ENCODE measurements around the gene RREB1.

Gene RREB1

DNA sequence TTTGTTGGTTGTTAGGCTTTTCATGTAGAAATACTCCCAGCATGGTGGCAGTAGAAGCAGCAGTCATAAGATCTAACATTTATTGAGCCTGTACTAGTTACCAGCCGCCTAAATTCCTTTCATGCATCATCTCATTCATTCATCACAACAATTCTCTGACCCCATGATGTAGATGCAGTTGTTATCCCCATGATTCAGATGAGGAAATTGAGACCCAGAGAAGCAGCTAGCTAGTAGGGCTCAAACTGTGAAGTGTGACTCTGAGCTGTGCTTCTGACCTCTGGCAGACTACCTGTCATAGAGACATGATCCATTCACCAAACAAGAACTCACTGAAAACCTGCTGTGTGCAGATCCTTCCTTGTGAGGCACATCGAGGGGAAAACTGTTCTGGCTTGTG lies 16.9 kb downstream of the RREB1 start:
- DNase-seq, result no peak

DNA sequence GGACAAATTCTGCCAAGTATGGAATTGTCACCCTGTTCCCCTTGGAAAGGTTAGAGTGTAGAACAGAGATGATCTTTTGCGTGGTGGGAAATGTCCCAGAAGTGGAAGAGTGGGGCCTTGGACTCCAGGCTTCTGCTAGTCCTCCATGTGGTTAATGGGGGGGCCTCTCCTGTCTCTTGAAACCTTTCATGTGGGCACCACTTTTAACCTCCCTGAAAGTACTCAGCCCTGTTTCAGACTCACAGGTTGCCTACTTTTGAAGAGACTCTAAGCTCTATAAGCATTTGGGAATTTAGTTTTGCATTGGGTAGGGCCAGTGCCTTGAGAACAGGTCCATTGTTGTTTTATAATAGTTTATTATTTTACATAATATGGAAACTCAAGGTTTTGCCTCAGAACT lies 17.5 kb downstream of the RREB1 start:
- no peak for DNase-seq

- no peak for DNase-seq
Observed at GRCh38 chr6:7126754-7127153, 19.0 kb downstream of the RREB1 start.

GRCh38 chr6:7127680-7128079 lies 19.9 kb downstream of the RREB1 start:
- no peak for DNase-seq

DNA sequence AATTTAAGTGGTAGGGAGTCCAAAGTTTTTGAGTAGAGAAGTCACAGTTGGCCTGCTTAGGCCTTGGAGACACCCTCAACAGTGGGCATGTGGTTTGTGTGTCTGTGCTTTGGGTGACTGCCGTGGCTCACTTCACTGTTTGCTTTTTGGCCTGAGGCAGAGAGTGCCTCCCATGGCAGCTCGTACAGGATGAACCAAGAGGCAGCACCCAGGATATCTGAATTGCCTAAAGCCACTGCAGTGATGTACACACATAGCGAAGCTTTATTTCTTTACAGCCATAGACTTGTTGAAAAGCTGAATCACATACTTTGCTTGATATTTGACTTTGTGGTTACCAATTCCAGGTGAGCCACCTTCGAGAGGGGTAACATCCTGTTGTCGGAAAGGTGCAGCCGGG lies 21.6 kb downstream of the RREB1 start:
- no peak for DNase-seq

GRCh38 chr6:7129784-7130569 lies 22.2 kb downstream of the RREB1 start:
- no peak for DNase-seq

GRCh38 chr6:7131390-7131789 lies 23.6 kb downstream of the RREB1 start:
- DNase-seq, result no peak

GRCh38 chr6:7132398-7133035 lies 24.8 kb downstream of the RREB1 start:
- no peak for DNase-seq

- DNase-seq, result no peak
Observed at GRCh38 chr6:7134999-7135745, 27.4 kb downstream of the RREB1 start.

DNA sequence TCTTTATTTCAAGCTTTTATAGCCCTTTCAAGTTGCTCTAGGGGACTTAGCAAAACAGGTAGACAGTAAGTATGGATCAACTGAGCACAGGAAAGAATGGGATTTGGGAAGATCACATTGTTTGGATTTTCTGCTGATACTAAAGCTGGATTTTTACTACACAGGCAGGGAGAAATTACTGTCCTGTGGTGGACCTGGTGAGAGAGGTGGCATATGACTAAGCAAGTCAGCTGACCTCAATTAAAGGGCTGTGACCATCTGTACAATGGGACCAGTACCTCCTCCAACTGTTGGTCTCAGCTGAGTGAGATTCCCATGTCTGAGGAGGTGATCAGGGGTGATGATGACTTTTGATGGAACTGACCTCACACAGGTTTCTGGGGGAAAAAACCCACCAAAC lies 28.0 kb downstream of the RREB1 start:
- no peak for DNase-seq

DNA sequence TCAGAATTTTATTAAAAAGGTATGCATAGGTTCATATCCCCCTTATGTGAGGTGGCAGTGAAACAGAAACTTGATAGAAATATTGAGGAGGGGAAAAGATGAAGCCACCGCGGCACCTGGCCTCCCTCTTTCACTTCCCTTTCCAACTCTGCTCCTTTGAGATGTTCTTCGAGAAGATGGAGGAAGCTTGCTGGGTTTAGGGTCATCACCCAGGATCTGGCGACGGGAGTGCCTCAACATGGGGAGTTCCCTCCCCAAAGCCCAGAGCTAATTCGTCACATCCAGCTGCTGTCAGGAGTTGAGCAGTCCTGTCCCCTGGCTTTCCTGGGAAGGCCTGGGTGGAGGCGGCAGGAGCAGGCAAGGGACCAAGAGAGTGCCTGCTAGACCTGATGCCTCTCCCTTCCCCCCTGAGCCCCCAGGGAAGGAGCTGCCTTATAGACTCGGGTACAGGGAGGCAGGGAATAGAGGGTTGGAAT lies 29.1 kb downstream of the RREB1 start:
- DNase-seq, result no peak

GRCh38 chr6:7137335-7138045 lies 29.7 kb downstream of the RREB1 start:
- no peak for DNase-seq

DNA sequence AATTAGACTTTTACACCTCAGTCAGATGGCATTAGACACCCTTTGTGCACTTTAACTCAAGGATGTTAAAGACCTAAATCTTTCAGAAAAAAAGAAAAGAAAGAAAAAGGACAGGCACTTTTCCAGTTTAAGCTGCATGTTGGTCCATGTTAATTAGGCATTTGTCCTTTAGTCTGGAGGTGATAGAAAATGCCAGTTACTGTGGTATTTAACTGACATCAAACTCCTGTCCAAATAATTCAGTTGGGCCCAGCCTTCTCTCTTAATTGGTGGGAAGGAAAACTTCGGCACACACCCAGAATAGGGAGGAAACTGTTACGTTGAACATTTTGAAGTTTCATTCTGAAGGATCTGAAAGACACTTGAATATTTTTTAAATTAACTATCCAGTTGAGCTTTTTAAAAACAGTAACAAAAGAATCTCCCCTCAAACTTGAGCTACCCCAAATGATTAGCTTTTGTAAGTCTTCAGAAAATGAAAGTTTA lies 30.3 kb downstream of the RREB1 start:
- DNase-seq, result no peak

DNA sequence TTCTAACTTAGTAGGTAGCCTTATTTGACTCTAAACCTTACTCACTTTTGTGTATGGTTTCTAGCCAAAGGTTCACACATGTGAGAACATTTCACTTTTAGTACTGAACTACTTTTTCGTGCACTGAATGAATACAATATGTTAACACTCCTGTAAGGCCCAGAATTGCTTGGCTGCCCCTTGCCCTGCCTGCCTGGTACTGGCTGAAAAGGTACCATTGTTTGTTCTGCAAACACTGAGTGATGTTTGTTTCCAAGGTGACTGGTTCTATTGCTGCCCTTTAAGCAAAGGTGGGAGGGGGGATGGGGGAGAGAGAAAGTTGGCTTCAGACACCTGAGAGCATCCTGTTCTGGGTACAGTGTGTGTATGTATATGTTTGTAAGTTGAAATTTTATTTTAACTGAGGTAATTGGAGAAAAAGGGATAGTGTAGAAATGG lies 31.2 kb downstream of the RREB1 start:
- DNase-seq, result no peak

DNA sequence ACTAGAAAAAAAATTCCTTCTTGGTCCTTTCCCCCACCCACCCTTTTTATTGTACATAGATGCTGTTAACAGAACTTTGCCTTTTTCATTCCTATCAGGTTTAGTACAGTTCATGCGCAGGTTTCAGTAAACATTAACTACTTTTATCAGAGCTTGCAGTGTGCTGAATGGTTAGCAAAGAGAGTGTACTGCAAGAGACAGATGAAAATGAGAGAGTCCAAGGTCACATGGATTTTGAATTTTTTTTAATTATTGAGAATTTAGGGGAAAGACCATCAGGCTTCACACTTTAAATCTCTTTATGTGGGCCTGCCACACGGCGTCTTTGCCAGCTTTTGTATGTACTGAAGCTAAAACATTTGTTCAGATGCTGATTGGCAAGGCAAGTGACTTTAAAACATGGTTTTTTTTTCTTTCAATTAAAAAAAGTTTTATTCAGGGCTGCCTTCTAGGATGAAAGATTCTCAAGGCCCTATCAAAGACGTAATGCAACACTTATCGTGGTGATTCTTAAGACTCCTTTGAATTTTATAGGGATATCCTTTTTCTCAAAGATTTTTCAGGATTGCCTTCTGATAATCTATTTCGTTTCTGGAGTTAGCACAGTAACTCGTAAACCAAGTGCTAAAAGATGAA lies 32.2 kb downstream of the RREB1 start:
- no peak for DNase-seq

DNA sequence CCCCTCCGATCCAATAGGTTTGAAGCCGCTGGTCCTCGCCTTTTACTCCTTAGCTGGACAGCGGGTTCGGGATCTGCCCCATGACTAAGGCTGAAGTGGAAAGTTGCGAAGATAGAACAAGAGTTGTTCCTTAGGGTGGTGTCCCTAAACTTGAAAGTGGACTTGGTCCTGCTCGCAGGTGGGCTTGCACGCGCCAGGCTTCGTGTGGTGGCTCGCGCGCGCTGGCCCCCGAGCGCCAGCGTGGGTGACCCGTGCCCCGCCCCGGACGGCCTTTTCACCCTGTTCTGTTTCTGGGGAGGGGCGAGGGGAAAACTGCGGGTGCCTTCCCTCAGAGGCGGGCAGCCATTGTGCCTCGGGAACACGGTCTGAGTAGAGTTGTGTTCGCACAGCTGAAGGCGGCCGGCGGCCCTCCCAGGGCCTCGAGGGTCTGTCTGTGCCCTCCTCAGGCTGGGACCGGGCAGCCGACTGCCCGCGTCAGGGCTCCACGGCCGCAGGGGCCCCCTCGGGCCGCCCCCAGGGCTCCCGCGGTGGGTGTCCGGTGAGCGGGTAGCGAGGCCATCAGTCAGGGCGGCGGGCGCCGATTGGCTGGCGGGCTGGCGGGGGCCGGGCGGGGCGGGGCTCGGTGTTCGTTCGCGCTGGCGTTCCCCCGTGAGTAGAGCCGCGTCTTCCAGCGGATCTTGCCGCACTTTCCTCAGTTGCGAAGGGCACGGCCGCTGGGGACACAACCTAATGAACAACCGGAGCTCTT lies 33.0 kb downstream of the RREB1 start:
- peak; percentile 36 to 84 for DNase-seq

DNA sequence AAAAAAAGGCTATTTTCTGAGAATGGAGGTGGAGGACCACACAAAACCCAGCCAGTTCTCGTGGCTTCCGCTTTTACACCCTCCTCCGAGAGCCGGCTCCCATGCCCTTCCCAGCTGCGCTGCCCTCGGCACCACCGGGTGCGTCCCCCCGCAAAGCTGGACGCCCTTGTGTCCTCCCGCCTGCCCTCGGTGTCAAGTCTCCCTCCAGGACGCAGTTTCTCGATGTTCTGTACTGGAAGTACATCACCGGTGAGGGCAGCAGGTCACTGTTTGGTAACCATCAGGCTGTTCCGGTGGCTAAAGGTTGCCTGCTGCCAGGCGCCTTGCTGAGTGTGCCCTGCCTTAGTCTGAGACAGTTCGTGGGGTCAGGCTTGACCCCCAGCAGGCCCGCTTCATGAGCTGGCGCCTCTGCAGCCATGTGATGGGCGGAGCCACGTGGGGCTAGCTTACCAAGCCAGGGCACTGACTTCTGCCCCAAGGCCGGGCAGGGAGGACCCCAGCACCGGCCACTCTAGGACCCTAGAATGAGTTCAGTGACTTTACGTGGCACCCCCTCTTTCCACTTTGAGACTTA lies 34.6 kb downstream of the RREB1 start:
- no peak for DNase-seq

- DNase-seq, result no peak
Observed at GRCh38 chr6:7142918-7143475, 35.2 kb downstream of the RREB1 start.

DNA sequence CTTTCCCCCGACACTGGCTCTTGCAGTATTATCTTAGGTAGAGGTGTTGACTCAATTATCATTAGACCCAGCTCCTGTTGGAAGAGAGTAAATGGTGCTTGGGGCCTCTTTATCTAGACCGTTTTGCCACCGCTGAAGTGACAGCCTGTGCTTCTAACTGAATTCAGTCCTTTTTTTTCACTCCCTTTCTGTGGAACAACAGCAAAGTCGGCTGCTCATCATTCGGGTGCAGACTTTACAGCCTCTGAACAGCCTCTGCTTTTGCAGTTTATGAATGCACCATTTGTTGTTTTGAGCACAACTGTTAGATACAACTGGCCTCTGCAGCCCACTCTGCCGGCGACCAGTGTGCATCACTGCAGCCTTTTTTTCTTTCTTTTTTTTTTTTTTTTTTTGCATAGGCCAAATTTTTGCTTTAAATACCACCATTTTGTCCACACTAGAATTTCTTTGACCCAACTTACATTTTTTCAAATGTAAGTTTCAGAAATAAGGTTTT lies 35.8 kb downstream of the RREB1 start:
- no peak for DNase-seq

DNA sequence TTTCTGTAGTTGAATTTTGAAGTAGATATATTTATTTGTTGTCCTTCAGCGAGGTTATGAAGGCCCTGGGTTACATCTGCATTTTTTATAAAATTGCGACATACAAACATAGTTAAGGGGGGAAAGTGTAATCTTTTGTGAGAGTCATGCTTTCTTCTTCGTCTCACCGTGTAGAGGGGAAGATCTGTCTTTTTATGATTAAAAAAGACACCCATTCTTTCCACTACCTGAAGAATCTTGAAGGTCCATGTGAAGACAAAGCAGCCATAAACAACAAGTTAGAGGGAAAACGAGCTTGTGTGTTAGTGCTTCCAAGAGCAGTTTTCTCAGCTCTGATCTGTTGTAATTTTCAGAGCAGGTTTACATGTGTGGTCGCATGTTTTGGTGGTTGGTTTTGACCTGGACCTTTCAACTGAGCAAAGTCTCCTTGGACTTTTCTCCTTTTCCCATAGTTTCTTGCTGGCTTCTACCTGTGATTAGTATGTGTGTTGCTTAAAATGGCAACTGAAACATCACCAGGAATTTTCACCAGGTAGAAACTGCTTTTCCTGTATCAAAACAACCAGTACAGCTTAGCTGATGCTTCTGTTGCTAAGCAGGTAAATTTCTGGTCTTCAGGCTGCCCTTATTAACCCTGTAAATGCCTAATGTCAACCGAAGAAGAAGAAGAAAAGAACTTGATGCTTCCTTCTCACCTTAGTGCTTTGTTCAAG lies 37.3 kb downstream of the RREB1 start:
- DNase-seq, result no peak
